Esophagus squamous epithelium (tissue), 5 donors: ENCODE results near the gene B4GALNT2. TPM values are rescaled to one million over a fixed set of nuclear protein-coding genes. Genes with fewer than 3 reads are reported as not detected.

Experiments
- DNase-seq: peaks from one replicate; lab custom pipeline; 2025; lab: John Stamatoyannopoulos, UW
- H3K27ac ChIP-seq, 4 donors: fragments of 200-600 bp; sonication (generic); one replicate each; pipeline ENCODE4 v1.5.1; 2016 to 2019; ENCODE audit warnings: mild to moderate bottlenecking in 1 of 4
- H3K27me3 ChIP-seq, 4 donors: fragments of 200-600 bp; sonication (generic); 1 replicate in 3 of 4; 2 replicates in 1 of 4; pipeline versions ENCODE4 v1.5.1 to v1.6.0; 2017 to 2021; ENCODE audit warnings: antibody characterized with exemption in 1 of 4
- H3K36me3 ChIP-seq, 3 donors: fragments of 200-600 bp; sonication (generic); one replicate each; pipeline ENCODE4 v1.5.1; 2016 to 2019
- H3K4me1 ChIP-seq, 3 donors: fragments of 200-600 bp; sonication (generic); one replicate each; pipeline ENCODE4 v1.5.1; 2017 to 2019
- H3K4me3 ChIP-seq, 4 donors: fragments of 200-600 bp; sonication (generic); 1 replicate in 3 of 4; 2 replicates in 1 of 4; pipeline ENCODE4 v1.5.1; 2016 to 2019; ENCODE audit warnings: mild to moderate bottlenecking in 2 of 4, moderate library complexity in 1 of 4
- H3K9me3 ChIP-seq, 3 donors: fragments of 200-600 bp; sonication (generic); one replicate each; pipeline ENCODE4 v1.5.1; 2016 to 2019
- CTCF ChIP-seq, 6 experiments: fragments of 450-650 bp in 4 of 6; fragments of 200-600 bp in 2 of 6; sonication (generic) in 2 of 6; IDR thresholded peaks; one replicate each; pipeline ENCODE4 v1.5.1; 2016 to 2019; ENCODE audit warnings: antibody characterized with exemption in 6 of 6, mild to moderate bottlenecking in 4 of 6, moderate library complexity in 4 of 6
- POLR2A ChIP-seq, 4 donors: fragments of 450-650 bp; IDR thresholded peaks; one replicate each; pipeline ENCODE4 v1.6.1; 2017; ENCODE audit warnings: antibody characterized with exemption in 4 of 4, mild to moderate bottlenecking in 4 of 4, moderate library complexity in 3 of 4
- WGBS, 2 donors: methylation state at CpG; one replicate each; pipeline ENCODE4 v1.1.5; 2018; 5-methylcytosine and 5-hydroxymethylcytosine counted together
- intact Hi-C: fragments of 100-400 bp; cut with DNase I; formaldehyde crosslinking; loops from one replicate; pipeline ENCODE4 v1.15.0; 2022
- total RNA-seq, 4 donors: library from RNA; depleted of rRNA; stranded (reverse); fragments of >200 nt; gene quantifications; one replicate each; pipeline ENCODE4 v1.1.0, GENCODE V29; 2016
- donor health status: DM: yes; HTN: yes; CAD: no.

Gene B4GALNT2
- total RNA-seq, 4 donors from 2014 or later = 0.04 TPM; not detected in 3

GRCh38 chr17:49223168-49223516 is 90.6 kb downstream of the B4GALNT2 start:
- intact Hi-C loops = loop anchor here (5.0 kb wide), 1 partner anchor 41 kb away; no protein-coding TSS in a partner anchor
- Histone ChIP-seq H3K27ac (no peak overlapping the region), H3K4me1 (peaks cover 6 to 46% (median 13%) of the 10 kb centered on the region in 3 donors), H3K27me3 (peaks cover 7 to 97% (median 11%) of the 10 kb centered on the region in 4 donors), H3K9me3 (no peaks in the 10 kb centered on the region), H3K4me3 (peak overlapping the region in 1 of 4 donors; percentile 51), H3K36me3 (peaks cover 0 to 8% (median 0%) of the 10 kb centered on the region in 3 donors)
- TF ChIP-seq CTCF (IDR thresholded peaks at IDR 0.05) (no peak), POLR2A (IDR thresholded peaks at IDR 0.05) (no peak)
- WGBS, 2 donors = 0 to 17% methylated on average over 1 to 8 of the region's 9 CpGs
- no peak for DNase-seq

- Histone ChIP-seq H3K4me3 (peak overlapping the region in 3 of 4 donors; percentile 3 to 51 (median 30)), H3K36me3 (peaks cover 0 to 8% (median 0%) of the 10 kb centered on the region in 3 donors), H3K9me3 (no peaks in the 10 kb centered on the region), H3K4me1 (peaks cover 4 to 42% (median 13%) of the 10 kb centered on the region in 3 donors), H3K27me3 (peaks cover 7 to 99% (median 11%) of the 10 kb centered on the region in 4 donors), H3K27ac (no peak overlapping the region)
- no peak for DNase-seq
- WGBS, 2 donors = 6 to 15% methylated on average over 16 to 18 of the region's 31 CpGs
- intact Hi-C loops = loop anchor here (5.0 kb wide), 1 partner anchor 41 kb away; no protein-coding TSS in a partner anchor
- TF ChIP-seq POLR2A (IDR thresholded peaks at IDR 0.05) (no peak), CTCF (IDR thresholded peaks at IDR 0.05) (peak; percentile 62 to 85 (median 75))
These were observed 91.1 kb downstream of the B4GALNT2 start for GRCh38 chr17:49223517-49224197.

- TF ChIP-seq CTCF (IDR thresholded peaks at IDR 0.05) = no peak
- no peaks in the 10 kb centered on the region for H3K9me3 ChIP-seq
- H3K36me3 ChIP-seq = peaks cover 0 to 8% (median 0%) of the 10 kb centered on the region in 3 donors
- DNase-seq = no peak
- H3K4me3 ChIP-seq = peak overlapping the region in 3 of 4 donors; percentile 3 to 51 (median 30)
- intact Hi-C loops = loop anchor here (5.0 kb wide), 1 partner anchor 42 kb away; no protein-coding TSS in a partner anchor
- peaks cover 4 to 37% (median 13%) of the 10 kb centered on the region in 3 donors for H3K4me1 ChIP-seq
- 0 to 8% methylated on average over 8 to 20 of the region's 95 CpGs for WGBS, 2 donors
- peaks cover 7 to 100% (median 11%) of the 10 kb centered on the region in 4 donors for H3K27me3 ChIP-seq
- H3K27ac ChIP-seq = no peak overlapping the region
These were observed 91.8 kb downstream of the B4GALNT2 start for GRCh38 chr17:49224198-49224996.

GRCh38 chr17:49224997-49225337 is 92.4 kb downstream of the B4GALNT2 start:
- H3K4me3 ChIP-seq = peak overlapping the region in 2 of 4 donors; percentile 30 to 51
- WGBS, 2 donors = 31% methylated on average over 11 of the region's 11 CpGs; no CpG with 5 or more reads in 1 of the 2 donors
- H3K9me3 ChIP-seq = no peaks in the 10 kb centered on the region
- TF ChIP-seq CTCF (IDR thresholded peaks at IDR 0.05) (no peak), POLR2A (IDR thresholded peaks at IDR 0.05) (no peak)
- DNase-seq = no peak
- peaks cover 7 to 37% (median 17%) of the 10 kb centered on the region in 3 donors for H3K4me1 ChIP-seq
- peaks cover 0 to 8% (median 0%) of the 10 kb centered on the region in 3 donors for H3K36me3 ChIP-seq
- intact Hi-C loops = loop anchor here (5.0 kb wide), 1 partner anchor 43 kb away; no protein-coding TSS in a partner anchor
- peaks cover 7 to 100% (median 11%) of the 10 kb centered on the region in 4 donors for H3K27me3 ChIP-seq
- H3K27ac ChIP-seq = no peak overlapping the region
